GM23338 (cell line): ENCODE results near the gene EED. TPM values are rescaled to one million over a fixed set of nuclear protein-coding genes. Genes with fewer than 3 reads are reported as not detected.

ENCODE experiments used
- ATAC-seq: fragments of 200-7000 bp; cut with Tn5 transposase; 3 replicates; pipeline ENCODE4 v1.9.1; 2020
- DNase-seq: peaks from one replicate; pipeline ENCODE4 v3.0.0-alpha.2; 2015; ENCODE audit warnings: low spot score
- H2AFZ ChIP-seq: fragments of 200-600 bp; sonication (generic); 2 replicates; pipeline ENCODE4 v1.8.0; 2016; ENCODE audit warnings: antibody characterized with exemption, mild to moderate bottlenecking, moderate library complexity
- H3F3A ChIP-seq: fragments of 200-600 bp; sonication (generic); replicated peaks from 2 replicates; pipeline ENCODE4 v1.8.0; 2017; ENCODE audit warnings: antibody characterized with exemption, mixed run types, low read depth
- H3K27ac ChIP-seq: fragments of 200-600 bp; sonication (generic); 2 replicates; pipeline ENCODE4 v1.6.1; 2016; ENCODE audit warnings: low read depth
- H3K27me3 ChIP-seq: fragments of 200-600 bp; sonication (generic); 2 replicates; pipeline ENCODE4 v1.8.0; 2016; ENCODE audit warnings: mild to moderate bottlenecking, mixed run types, moderate library complexity; ENCODE audit not compliant: insufficient read depth
- H3K36me3 ChIP-seq: fragments of 200-600 bp; sonication (generic); 2 replicates; pipeline ENCODE4 v1.8.0; 2016; ENCODE audit warnings: mild to moderate bottlenecking; ENCODE audit not compliant: insufficient read depth
- H3K4me1 ChIP-seq: fragments of 200-600 bp; sonication (generic); 2 replicates; pipeline ENCODE4 v1.8.0; 2016; ENCODE audit warnings: mild to moderate bottlenecking, moderate library complexity; ENCODE audit not compliant: insufficient read depth
- H3K4me2 ChIP-seq: fragments of 200-600 bp; sonication (generic); 2 replicates; pipeline ENCODE4 v1.7.1; 2017; ENCODE audit warnings: mixed run types
- H3K4me3 ChIP-seq: fragments of 200-600 bp; sonication (generic); 2 replicates; pipeline ENCODE4 v1.6.1; 2016; ENCODE audit warnings: mixed run types
- H3K79me2 ChIP-seq: fragments of 200-600 bp; sonication (generic); replicated peaks from 2 replicates; pipeline ENCODE4 v1.8.0; 2017; ENCODE audit warnings: mild to moderate bottlenecking; ENCODE audit not compliant: insufficient read depth
- H3K9me2 ChIP-seq: fragments of 200-600 bp; sonication (generic); 2 replicates; pipeline ENCODE4 v1.8.0; 2017; ENCODE audit not compliant: insufficient read depth
- H4K20me1 ChIP-seq: fragments of 200-600 bp; sonication (generic); replicated peaks from 2 replicates; pipeline ENCODE4 v1.8.0; 2017; ENCODE audit warnings: mild to moderate bottlenecking; ENCODE audit not compliant: insufficient read depth
- H3K27ac Mint-ChIP-seq: 2 replicates; pipeline ENCODE4 v1.8.0; 2020; ENCODE audit warnings: inconsistent platforms, mild to moderate bottlenecking, moderate library complexity, mixed read lengths
- H3K27me3 Mint-ChIP-seq: 3 replicates; pipeline ENCODE4 v1.8.0; 2022; ENCODE audit warnings: low read depth, mild to moderate bottlenecking, moderate library complexity, mixed read lengths, inconsistent platforms; ENCODE audit not compliant: insufficient read depth, poor library complexity
- H3K36me3 Mint-ChIP-seq: 3 replicates; pipeline ENCODE4 v1.8.0; 2021; ENCODE audit warnings: low read depth, mild to moderate bottlenecking, inconsistent platforms, moderate library complexity, mixed read lengths
- H3K4me1 Mint-ChIP-seq: 3 replicates; pipeline ENCODE4 v1.8.0; 2020; ENCODE audit warnings: mild to moderate bottlenecking, inconsistent platforms, mixed read lengths
- H3K4me3 Mint-ChIP-seq: 3 replicates; pipeline ENCODE4 v1.8.0; 2021; ENCODE audit warnings: moderate library complexity, mild to moderate bottlenecking, inconsistent platforms, mixed read lengths
- H3K9me3 Mint-ChIP-seq: 3 replicates; pipeline ENCODE4 v1.8.0; 2020; ENCODE audit warnings: moderate library complexity, mild to moderate bottlenecking, inconsistent platforms, mixed read lengths
- CREB1 ChIP-seq: fragments of 250-450 bp; sonication (Bioruptor Pico); IDR thresholded peaks from 2 replicates; pipeline ENCODE4 v1.5.0; 2020; ENCODE audit warnings: low read depth, mild to moderate bottlenecking, moderate library complexity
- ETS1 ChIP-seq: IDR thresholded peaks from 2 replicates; pipeline ENCODE4 v1.6.1; 2016; ENCODE audit warnings: antibody characterized with exemption
- EZH2 ChIP-seq: fragments of 200-600 bp; sonication (generic); IDR thresholded peaks from one replicate; pipeline ENCODE4 v1.8.0; 2017; ENCODE audit warnings: antibody characterized with exemption, mild to moderate bottlenecking, low read depth; ENCODE audit not compliant: unreplicated experiment
- NANOG ChIP-seq: IDR thresholded peaks from 2 replicates; pipeline ENCODE4 v1.6.1; 2016; ENCODE audit warnings: antibody characterized with exemption, borderline replicate concordance
- POLR2AphosphoS5 ChIP-seq: IDR thresholded peaks from 2 replicates; pipeline ENCODE4 v1.6.1; 2016; ENCODE audit warnings: antibody characterized with exemption, low read depth
- ZNF114 ChIP-seq: fragments of 250-450 bp; sonication (Bioruptor Pico); IDR thresholded peaks from 2 replicates; pipeline ENCODE4 v1.5.0; 2020; ENCODE audit warnings: mild to moderate bottlenecking, moderate library complexity
- ZNF331 ChIP-seq: fragments of 250-450 bp; sonication (Bioruptor Pico); IDR thresholded peaks from 2 replicates; pipeline ENCODE4 v1.5.0; 2020; ENCODE audit warnings: low read depth, mild to moderate bottlenecking, moderate library complexity
- polyA plus RNA-seq: library from polyadenylated mRNA; unstranded; fragments of >200 nt; fragmentation: Nextera tagmentation; extraction: Ambion mirVana; gene quantifications from 2 replicates; pipeline ENCODE4 v1.2.1, GENCODE V29; 2016
- total RNA-seq: library from RNA; depleted of rRNA; stranded (reverse); fragments of >200 nt; shearing (Covaris generic); gene quantifications from 2 replicates; pipeline ENCODE4 v1.2.3, GENCODE V29; 2014
- TF ChIP-seq, protein P1 (sequence below): IDR thresholded peaks from one replicate; pipeline ENCODE4 v1.6.1; 2018; ENCODE audit warnings: antibody characterized with exemption; ENCODE audit not compliant: unreplicated experiment
- TF ChIP-seq, protein P2 (sequence below): fragments of 250-450 bp; sonication (Bioruptor Pico); IDR thresholded peaks from 2 replicates; pipeline ENCODE4 v1.5.0; 2020; ENCODE audit warnings: mild to moderate bottlenecking, moderate library complexity

Gene EED
- total and polyA plus RNA-seq, 2 experiments from 2014 or later: 26.7 to 29.7 TPM

DNA sequence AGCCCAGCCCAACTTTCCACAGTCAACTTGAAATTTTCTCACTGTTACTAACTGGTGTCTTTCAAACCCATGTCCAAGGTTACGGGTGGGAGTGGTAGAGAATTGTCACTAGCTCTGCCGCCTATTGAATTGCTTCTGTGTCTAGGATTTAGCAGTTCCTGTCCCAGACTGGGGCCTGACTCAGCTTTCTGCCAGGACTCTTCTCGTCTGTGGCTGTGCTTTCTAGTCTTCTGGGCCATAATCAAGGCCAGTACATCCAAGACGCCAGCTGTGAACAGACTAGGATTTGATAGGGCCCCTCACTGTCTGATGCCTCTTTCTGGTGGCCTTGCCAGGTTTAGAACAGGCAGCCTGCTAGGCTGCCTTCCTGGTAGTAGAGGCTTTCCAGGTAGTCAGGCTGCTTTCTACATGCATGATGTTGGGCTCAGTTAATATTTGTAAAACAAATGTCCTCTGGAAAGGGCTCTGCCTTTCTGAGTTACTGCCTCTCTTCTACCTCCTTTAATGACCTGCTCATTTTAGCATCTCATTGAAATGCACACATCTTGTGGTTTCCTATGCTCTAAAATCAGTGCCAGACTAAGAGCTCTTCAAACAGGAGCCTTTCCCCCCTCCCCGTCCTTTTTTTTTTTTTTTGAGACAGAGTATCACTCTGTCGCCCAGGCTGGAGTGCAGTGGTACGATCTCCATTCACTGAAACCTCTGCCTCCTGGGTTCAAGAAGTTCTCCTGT, 44.4 kb downstream of the EED start:
- ATAC-seq: no peak; the same call in 1 of the 3 replicates
- H3K27ac Mint-ChIP-seq: no peak overlapping the region
- H3K4me2 ChIP-seq: no peak overlapping the region

More for the DNA sequence above, 44.4 kb downstream of the EED start:
- Histone ChIP-seq H3K4me3 (no peak overlapping the region), H4K20me1 (no peaks in the 10 kb centered on the region), H3K4me1 (peaks cover 5% of the 10 kb centered on the region; the same call in 1 of the 2 replicates), H2AFZ (no peak overlapping the region), H3K79me2 (no peaks in the 10 kb centered on the region), H3K27me3 (no peaks in the 10 kb centered on the region), H3K36me3 (no peaks in the 10 kb centered on the region), H3K27ac (no peak overlapping the region), H3F3A (no peaks in the 10 kb centered on the region), H3K9me2 (no peaks in the 10 kb centered on the region)
- no peaks in the 10 kb centered on the region for H3K36me3 Mint-ChIP-seq
- H3K4me1 Mint-ChIP-seq: peaks cover 10% of the 10 kb centered on the region; the same call in 2 of the 3 replicates
- H3K4me3 Mint-ChIP-seq: no peak overlapping the region
- TF ChIP-seq NANOG (no peak), ZNF331 (CRISPR knock-in tag) (no peak), ZNF114 (CRISPR knock-in tag) (no peak), POLR2AphosphoS5 (no peak), CREB1 (no peak), EZH2 (no peak), ETS1 (no peak)
- TF ChIP-seq, protein P1, sequence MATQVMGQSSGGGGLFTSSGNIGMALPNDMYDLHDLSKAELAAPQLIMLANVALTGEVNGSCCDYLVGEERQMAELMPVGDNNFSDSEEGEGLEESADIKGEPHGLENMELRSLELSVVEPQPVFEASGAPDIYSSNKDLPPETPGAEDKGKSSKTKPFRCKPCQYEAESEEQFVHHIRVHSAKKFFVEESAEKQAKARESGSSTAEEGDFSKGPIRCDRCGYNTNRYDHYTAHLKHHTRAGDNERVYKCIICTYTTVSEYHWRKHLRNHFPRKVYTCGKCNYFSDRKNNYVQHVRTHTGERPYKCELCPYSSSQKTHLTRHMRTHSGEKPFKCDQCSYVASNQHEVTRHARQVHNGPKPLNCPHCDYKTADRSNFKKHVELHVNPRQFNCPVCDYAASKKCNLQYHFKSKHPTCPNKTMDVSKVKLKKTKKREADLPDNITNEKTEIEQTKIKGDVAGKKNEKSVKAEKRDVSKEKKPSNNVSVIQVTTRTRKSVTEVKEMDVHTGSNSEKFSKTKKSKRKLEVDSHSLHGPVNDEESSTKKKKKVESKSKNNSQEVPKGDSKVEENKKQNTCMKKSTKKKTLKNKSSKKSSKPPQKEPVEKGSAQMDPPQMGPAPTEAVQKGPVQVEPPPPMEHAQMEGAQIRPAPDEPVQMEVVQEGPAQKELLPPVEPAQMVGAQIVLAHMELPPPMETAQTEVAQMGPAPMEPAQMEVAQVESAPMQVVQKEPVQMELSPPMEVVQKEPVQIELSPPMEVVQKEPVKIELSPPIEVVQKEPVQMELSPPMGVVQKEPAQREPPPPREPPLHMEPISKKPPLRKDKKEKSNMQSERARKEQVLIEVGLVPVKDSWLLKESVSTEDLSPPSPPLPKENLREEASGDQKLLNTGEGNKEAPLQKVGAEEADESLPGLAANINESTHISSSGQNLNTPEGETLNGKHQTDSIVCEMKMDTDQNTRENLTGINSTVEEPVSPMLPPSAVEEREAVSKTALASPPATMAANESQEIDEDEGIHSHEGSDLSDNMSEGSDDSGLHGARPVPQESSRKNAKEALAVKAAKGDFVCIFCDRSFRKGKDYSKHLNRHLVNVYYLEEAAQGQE: no peak
- TF ChIP-seq, protein P2, sequence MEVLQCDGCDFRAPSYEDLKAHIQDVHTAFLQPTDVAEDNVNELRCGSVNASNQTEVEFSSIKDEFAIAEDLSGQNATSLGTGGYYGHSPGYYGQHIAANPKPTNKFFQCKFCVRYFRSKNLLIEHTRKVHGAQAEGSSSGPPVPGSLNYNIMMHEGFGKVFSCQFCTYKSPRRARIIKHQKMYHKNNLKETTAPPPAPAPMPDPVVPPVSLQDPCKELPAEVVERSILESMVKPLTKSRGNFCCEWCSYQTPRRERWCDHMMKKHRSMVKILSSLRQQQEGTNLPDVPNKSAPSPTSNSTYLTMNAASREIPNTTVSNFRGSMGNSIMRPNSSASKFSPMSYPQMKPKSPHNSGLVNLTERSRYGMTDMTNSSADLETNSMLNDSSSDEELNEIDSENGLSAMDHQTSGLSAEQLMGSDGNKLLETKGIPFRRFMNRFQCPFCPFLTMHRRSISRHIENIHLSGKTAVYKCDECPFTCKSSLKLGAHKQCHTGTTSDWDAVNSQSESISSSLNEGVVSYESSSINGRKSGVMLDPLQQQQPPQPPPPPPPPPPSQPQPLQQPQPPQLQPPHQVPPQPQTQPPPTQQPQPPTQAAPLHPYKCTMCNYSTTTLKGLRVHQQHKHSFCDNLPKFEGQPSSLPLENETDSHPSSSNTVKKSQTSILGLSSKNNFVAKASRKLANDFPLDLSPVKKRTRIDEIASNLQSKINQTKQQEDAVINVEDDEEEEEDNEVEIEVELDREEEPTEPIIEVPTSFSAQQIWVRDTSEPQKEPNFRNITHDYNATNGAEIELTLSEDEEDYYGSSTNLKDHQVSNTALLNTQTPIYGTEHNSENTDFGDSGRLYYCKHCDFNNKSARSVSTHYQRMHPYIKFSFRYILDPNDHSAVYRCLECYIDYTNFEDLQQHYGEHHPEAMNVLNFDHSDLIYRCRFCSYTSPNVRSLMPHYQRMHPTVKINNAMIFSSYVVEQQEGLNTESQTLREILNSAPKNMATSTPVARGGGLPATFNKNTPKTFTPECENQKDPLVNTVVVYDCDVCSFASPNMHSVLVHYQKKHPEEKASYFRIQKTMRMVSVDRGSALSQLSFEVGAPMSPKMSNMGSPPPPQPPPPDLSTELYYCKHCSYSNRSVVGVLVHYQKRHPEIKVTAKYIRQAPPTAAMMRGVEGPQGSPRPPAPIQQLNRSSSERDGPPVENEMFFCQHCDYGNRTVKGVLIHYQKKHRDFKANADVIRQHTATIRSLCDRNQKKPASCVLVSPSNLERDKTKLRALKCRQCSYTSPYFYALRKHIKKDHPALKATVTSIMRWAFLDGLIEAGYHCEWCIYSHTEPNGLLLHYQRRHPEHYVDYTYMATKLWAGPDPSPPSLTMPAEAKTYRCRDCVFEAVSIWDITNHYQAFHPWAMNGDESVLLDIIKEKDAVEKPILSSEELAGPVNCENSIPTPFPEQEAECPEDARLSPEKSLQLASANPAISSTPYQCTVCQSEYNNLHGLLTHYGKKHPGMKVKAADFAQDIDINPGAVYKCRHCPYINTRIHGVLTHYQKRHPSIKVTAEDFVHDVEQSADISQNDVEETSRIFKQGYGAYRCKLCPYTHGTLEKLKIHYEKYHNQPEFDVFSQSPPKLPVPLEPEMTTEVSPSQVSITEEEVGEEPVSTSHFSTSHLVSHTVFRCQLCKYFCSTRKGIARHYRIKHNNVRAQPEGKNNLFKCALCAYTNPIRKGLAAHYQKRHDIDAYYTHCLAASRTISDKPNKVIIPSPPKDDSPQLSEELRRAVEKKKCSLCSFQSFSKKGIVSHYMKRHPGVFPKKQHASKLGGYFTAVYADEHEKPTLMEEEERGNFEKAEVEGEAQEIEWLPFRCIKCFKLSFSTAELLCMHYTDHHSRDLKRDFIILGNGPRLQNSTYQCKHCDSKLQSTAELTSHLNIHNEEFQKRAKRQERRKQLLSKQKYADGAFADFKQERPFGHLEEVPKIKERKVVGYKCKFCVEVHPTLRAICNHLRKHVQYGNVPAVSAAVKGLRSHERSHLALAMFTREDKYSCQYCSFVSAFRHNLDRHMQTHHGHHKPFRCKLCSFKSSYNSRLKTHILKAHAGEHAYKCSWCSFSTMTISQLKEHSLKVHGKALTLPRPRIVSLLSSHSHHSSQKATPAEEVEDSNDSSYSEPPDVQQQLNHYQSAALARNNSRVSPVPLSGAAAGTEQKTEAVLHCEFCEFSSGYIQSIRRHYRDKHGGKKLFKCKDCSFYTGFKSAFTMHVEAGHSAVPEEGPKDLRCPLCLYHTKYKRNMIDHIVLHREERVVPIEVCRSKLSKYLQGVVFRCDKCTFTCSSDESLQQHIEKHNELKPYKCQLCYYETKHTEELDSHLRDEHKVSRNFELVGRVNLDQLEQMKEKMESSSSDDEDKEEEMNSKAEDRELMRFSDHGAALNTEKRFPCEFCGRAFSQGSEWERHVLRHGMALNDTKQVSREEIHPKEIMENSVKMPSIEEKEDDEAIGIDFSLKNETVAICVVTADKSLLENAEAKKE (CRISPR knock-in tag): no peak
- H3K9me3 Mint-ChIP-seq: no peaks in the 10 kb centered on the region
- no peak for DNase-seq
- H3K27me3 Mint-ChIP-seq: peaks cover 2% of the 10 kb centered on the region
